H9 (cell line): Measurements from ENCODE around the gene MTMR3. TPM values are rescaled to one million over a fixed set of nuclear protein-coding genes. Genes with fewer than 3 reads are reported as not detected.

Experiments used
- DNase-seq: peaks from one replicate; pipeline ENCODE4 v3.0.0-alpha.2; 2017
- H2AFZ ChIP-seq: one replicate; pipeline ENCODE4 v1.6.1; 2013; ENCODE audit warnings: mild to moderate bottlenecking, low read length, control low read depth, moderate library complexity
- H2AK5ac ChIP-seq: 2 replicates; pipeline ENCODE4 v1.6.1; 2013; ENCODE audit warnings: low read length, control low read depth, mixed read lengths; ENCODE audit not compliant: insufficient read length
- H2BK120ac ChIP-seq: one replicate; pipeline ENCODE4 v1.6.1; 2013; ENCODE audit warnings: low read depth, mild to moderate bottlenecking, low read length, control low read depth, inconsistent platforms; ENCODE audit not compliant: poor library complexity, severe bottlenecking
- H2BK12ac ChIP-seq: 2 replicates; pipeline ENCODE4 v1.6.1; 2013; ENCODE audit warnings: low read length, control low read depth, mixed read lengths, low read depth; ENCODE audit not compliant: insufficient read length
- H2BK15ac ChIP-seq: 2 replicates; pipeline ENCODE4 v1.6.1; 2013; ENCODE audit warnings: low read depth, low read length, control low read depth
- H2BK20ac ChIP-seq: one replicate; pipeline ENCODE4 v1.6.1; 2013; ENCODE audit warnings: low read depth, mild to moderate bottlenecking, low read length, control low read depth, inconsistent platforms; ENCODE audit not compliant: poor library complexity, severe bottlenecking
- H2BK5ac ChIP-seq: 2 replicates; pipeline ENCODE4 v1.6.1; 2013; ENCODE audit warnings: low read length, control low read depth, mixed read lengths; ENCODE audit not compliant: insufficient read length
- H3K14ac ChIP-seq: 2 replicates; pipeline ENCODE4 v1.6.1; 2013; ENCODE audit warnings: low read length, control low read depth; ENCODE audit not compliant: insufficient read depth
- H3K18ac ChIP-seq: 2 replicates; pipeline ENCODE4 v1.6.1; 2013; ENCODE audit warnings: low read depth, mild to moderate bottlenecking, mixed read lengths, low read length, control low read depth; ENCODE audit not compliant: insufficient read length
- H3K23ac ChIP-seq: 2 replicates; pipeline ENCODE4 v1.6.1; 2013; ENCODE audit warnings: low read length, control low read depth, mixed read lengths, low read depth; ENCODE audit not compliant: insufficient read length
- H3K23me2 ChIP-seq: 2 replicates; pipeline ENCODE4 v1.6.1; 2013; ENCODE audit warnings: low read depth, mild to moderate bottlenecking, mixed read lengths, low read length, control low read depth; ENCODE audit not compliant: insufficient read length, poor library complexity, severe bottlenecking
- H3K27ac ChIP-seq: 2 replicates; pipeline ENCODE4 v1.5.1; 2013; ENCODE audit warnings: low read length, control low read depth, mixed read lengths, low read depth; ENCODE audit not compliant: insufficient read length
- H3K27me3 ChIP-seq: 2 replicates; pipeline ENCODE4 v1.6.1; 2013; ENCODE audit warnings: low read length, control low read depth, inconsistent platforms; ENCODE audit not compliant: insufficient read depth
- H3K4ac ChIP-seq: 2 replicates; pipeline ENCODE4 v1.6.1; 2013; ENCODE audit warnings: low read depth, mild to moderate bottlenecking, control low read depth, inconsistent platforms, low read length, moderate library complexity
- H3K4me1 ChIP-seq: 2 replicates; pipeline ENCODE4 v1.6.1; 2013; ENCODE audit warnings: low read length, control low read depth, inconsistent platforms; ENCODE audit not compliant: insufficient read depth
- H3K4me2 ChIP-seq: 2 replicates; pipeline ENCODE4 v1.6.1; 2013; ENCODE audit warnings: low read length, control low read depth, mixed read lengths; ENCODE audit not compliant: insufficient read length, insufficient read depth
- H3K56ac ChIP-seq: 2 replicates; pipeline ENCODE4 v1.6.1; 2013; ENCODE audit warnings: low read depth, mild to moderate bottlenecking, mixed read lengths, low read length, control low read depth; ENCODE audit not compliant: insufficient read length
- H3K79me1 ChIP-seq: 2 replicates; pipeline ENCODE4 v1.6.1; 2013; ENCODE audit warnings: low read depth, mild to moderate bottlenecking, moderate library complexity, low read length, control low read depth, inconsistent platforms; ENCODE audit not compliant: insufficient read depth, poor library complexity, severe bottlenecking
- H3K79me2 ChIP-seq: 2 replicates; pipeline ENCODE4 v1.6.1; 2013; ENCODE audit warnings: low read length, control low read depth, inconsistent platforms; ENCODE audit not compliant: insufficient read depth
- H3K9ac ChIP-seq: 2 replicates; pipeline ENCODE4 v1.6.1; 2013; ENCODE audit warnings: low read length, control low read depth, mixed read lengths; ENCODE audit not compliant: insufficient read length; ENCODE audit errors: extremely low read depth
- H3K9me3 ChIP-seq: one replicate; pipeline ENCODE4 v1.6.1; 2013; ENCODE audit warnings: low read depth, low read length, inconsistent platforms; ENCODE audit not compliant: control insufficient read depth
- H3T11ph ChIP-seq: one replicate; pipeline ENCODE4 v1.6.1; 2013; ENCODE audit warnings: mild to moderate bottlenecking, low read length, control low read depth, inconsistent platforms
- H4K20me1 ChIP-seq: one replicate; pipeline ENCODE4 v1.6.1; 2013; ENCODE audit not compliant: control insufficient read depth, insufficient read length, insufficient read depth
- H4K5ac ChIP-seq: 2 replicates; pipeline ENCODE4 v1.6.1; 2013; ENCODE audit warnings: low read depth, mild to moderate bottlenecking, mixed read lengths, low read length, control low read depth; ENCODE audit not compliant: insufficient read length
- H4K8ac ChIP-seq: replicated peaks from 2 replicates; pipeline ENCODE4 v1.6.1; 2013; ENCODE audit warnings: low read length, control low read depth, mixed read lengths, low read depth; ENCODE audit not compliant: insufficient read length
- H4K91ac ChIP-seq: 2 replicates; pipeline ENCODE4 v1.6.1; 2013; ENCODE audit warnings: low read depth, mild to moderate bottlenecking, moderate library complexity, mixed read lengths, low read length, control low read depth; ENCODE audit not compliant: insufficient read length
- H3K27ac Mint-ChIP-seq, 3 experiments: 2 replicates in 2 of 3; 3 replicates in 1 of 3; pipeline ENCODE4 v1.8.0; 2020 to 2021; ENCODE audit warnings: mixed read lengths in 3 of 3, mild to moderate bottlenecking in 1 of 3, moderate library complexity in 1 of 3
- H3K27me3 Mint-ChIP-seq: 2 replicates; pipeline ENCODE4 v1.8.0; 2021; ENCODE audit warnings: low read depth, mild to moderate bottlenecking, moderate library complexity, mixed read lengths
- H3K36me3 Mint-ChIP-seq, 3 experiments: 2 replicates in 2 of 3; 3 replicates in 1 of 3; pipeline ENCODE4 v1.8.0; 2020 to 2021; ENCODE audit warnings: low read depth in 3 of 3, mixed read lengths in 3 of 3; ENCODE audit not compliant: insufficient read depth in 1 of 3
- H3K4me1 Mint-ChIP-seq, 2 experiments: 2 replicates each; pipeline ENCODE4 v1.8.0; 2020; ENCODE audit warnings: mixed read lengths in 2 of 2
- H3K4me3 Mint-ChIP-seq, 2 experiments: 2 replicates in 1 of 2; 3 replicates in 1 of 2; pipeline ENCODE4 v1.8.0; 2020 to 2021; ENCODE audit warnings: mild to moderate bottlenecking in 2 of 2, mixed read lengths in 2 of 2, moderate library complexity in 1 of 2
- H3K9me3 Mint-ChIP-seq, 2 experiments: 2 replicates in 1 of 2; 3 replicates in 1 of 2; pipeline ENCODE4 v1.8.0; 2020; ENCODE audit warnings: mild to moderate bottlenecking in 2 of 2, mixed read lengths in 2 of 2, moderate library complexity in 1 of 2
- CTCF ChIP-seq: fragments of 200-600 bp; sonication (generic); conservative IDR thresholded peaks from 3 replicates; pipeline ENCODE4 v1.8.0; 2021; ENCODE audit warnings: antibody characterized with exemption, mild to moderate bottlenecking
- WGBS: extraction: QIAGEN DNeasy Blood & Tissue Kit; methylation state at CpG from one replicate; pipeline ENCODE4 v1.1.7; 2013; ENCODE audit warnings: missing lambda C conversion rate, low lambda C conversion rate, mixed read lengths; ENCODE audit not compliant: insufficient read length; ENCODE audit errors: extremely low coverage; 5-methylcytosine and 5-hydroxymethylcytosine counted together
- total RNA-seq: library from RNA; stranded (reverse); gene quantifications from 2 replicates; pipeline ENCODE4 v1.2.1, GENCODE V29; 2021

The MTMR3 gene
- total RNA-seq, 1 experiment from 2014 or later = 19.8 TPM

DNA sequence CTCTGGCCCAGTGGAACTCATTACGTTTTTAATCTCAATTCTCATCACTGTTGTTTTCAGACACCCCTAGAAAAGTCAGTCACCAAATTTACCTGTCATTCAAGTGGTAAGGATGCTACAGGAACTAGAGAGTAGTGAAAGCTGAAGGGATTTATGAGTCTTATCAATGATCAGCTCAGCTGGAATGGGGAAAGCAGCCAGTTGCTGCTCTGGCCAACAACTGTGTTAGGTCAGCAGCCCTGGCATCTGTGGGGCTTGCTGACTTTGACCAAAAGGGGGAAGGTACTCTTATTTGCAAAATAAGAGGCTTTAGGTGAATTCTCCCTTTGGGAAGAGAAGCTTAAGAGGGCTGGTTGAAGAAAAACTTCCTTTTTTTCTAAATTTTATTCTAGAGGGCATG lies 121.1 kb downstream of the MTMR3 start:
- H3K56ac ChIP-seq = no peak overlapping the region
- H3K14ac ChIP-seq = no peak overlapping the region
- Mint-ChIP-seq H3K4me1 (peaks cover 23 to 26% of the 10 kb centered on the region in 2 experiments), H3K9me3 (no peaks in the 10 kb centered on the region), H3K27me3 (no peaks in the 10 kb centered on the region), H3K27ac (no peak overlapping the region), H3K4me3 (no peak overlapping the region), H3K36me3 (peaks cover 0 to 30% (median 14%) of the 10 kb centered on the region in 3 experiments; a peak in 6 of 7 replicates)
- no peak overlapping the region for H2AK5ac ChIP-seq
- no peak overlapping the region for H3T11ph ChIP-seq
- no peaks in the 10 kb centered on the region for H4K20me1 ChIP-seq
- no peak overlapping the region for H3K9ac ChIP-seq
- H3K79me1 ChIP-seq = no peaks in the 10 kb centered on the region
- WGBS = no CpG with 5 or more reads among the region's 1 CpG
- no peak overlapping the region for H3K4me2 ChIP-seq
- no peaks in the 10 kb centered on the region; the same call in 1 of the 2 replicates for H3K4me1 ChIP-seq
- no peak overlapping the region for H2BK120ac ChIP-seq
- H2BK20ac ChIP-seq = no peak overlapping the region
- no peak overlapping the region for H2AFZ ChIP-seq
- H3K4ac ChIP-seq = no peak overlapping the region
- DNase-seq = no peak
- H3K9me3 ChIP-seq = no peaks in the 10 kb centered on the region
- H4K5ac ChIP-seq = no peak overlapping the region
- H2BK15ac ChIP-seq = no peak overlapping the region
- H4K91ac ChIP-seq = no peak overlapping the region
- no peak overlapping the region for H2BK12ac ChIP-seq
- no peak overlapping the region for H4K8ac ChIP-seq
- no peaks in the 10 kb centered on the region for H3K79me2 ChIP-seq
- no peak overlapping the region for H3K27ac ChIP-seq
- H3K27me3 ChIP-seq = no peaks in the 10 kb centered on the region
- no peak overlapping the region for H3K18ac ChIP-seq
- no peak overlapping the region for H3K23ac ChIP-seq
- H3K23me2 ChIP-seq = no peaks in the 10 kb centered on the region
- no peak overlapping the region for H2BK5ac ChIP-seq
- TF ChIP-seq CTCF = no peak
